Subcutaneous abdominal adipose tissue (tissue), 5 donors: Measurements from ENCODE around the gene NEU2.

Source experiments
- H3K27ac ChIP-seq: one replicate; pipeline ENCODE4 v1.7.0; 2013; ENCODE audit warnings: low read depth, mild to moderate bottlenecking, inconsistent platforms, low read length, moderate library complexity
- H3K27me3 ChIP-seq, 5 donors: one replicate each; pipeline ENCODE4 v1.7.0; 2013; ENCODE audit warnings: low read length in 5 of 5, inconsistent platforms in 1 of 5; ENCODE audit not compliant: control insufficient read depth in 5 of 5, insufficient read depth in 4 of 5
- H3K36me3 ChIP-seq, 5 donors: one replicate each; pipeline ENCODE4 v1.7.0; 2013; ENCODE audit warnings: low read length in 5 of 5; ENCODE audit not compliant: control insufficient read depth in 5 of 5, insufficient read depth in 5 of 5
- H3K4me1 ChIP-seq, 5 donors: one replicate each; pipeline ENCODE4 v1.7.0; 2013; ENCODE audit warnings: low read length in 5 of 5, mild to moderate bottlenecking in 3 of 5, moderate library complexity in 1 of 5; ENCODE audit not compliant: control insufficient read depth in 5 of 5, insufficient read depth in 5 of 5
- H3K4me3 ChIP-seq, 5 donors: one replicate each; pipeline ENCODE4 v1.7.0; 2013; ENCODE audit warnings: low read length in 5 of 5, low read depth in 1 of 5
- H3K9ac ChIP-seq, 5 donors: one replicate each; pipeline ENCODE4 v1.7.0; 2013; ENCODE audit warnings: low read length in 5 of 5, mild to moderate bottlenecking in 4 of 5, moderate library complexity in 3 of 5
- H3K9me3 ChIP-seq, 5 donors: one replicate each; pipeline ENCODE4 v1.7.0; 2013; ENCODE audit warnings: low read length in 5 of 5; ENCODE audit not compliant: control insufficient read depth in 5 of 5
- donor health status: healthy.
- donor health status: healthy.
- donor health status: healthy.
- donor health status: healthy.
- donor health status: healthy.

The NEU2 gene

GRCh38 chr2:232999354-232999753 lies 33.1 kb upstream of the NEU2 start:
- peaks cover 0 to 5% (median 3%) of the 10 kb centered on the region in 5 donors for H3K27me3 ChIP-seq
- no peak overlapping the region for H3K27ac ChIP-seq
- H3K4me1 ChIP-seq = no peaks in the 10 kb centered on the region
- H3K9ac ChIP-seq = no peak overlapping the region
- no peak overlapping the region for H3K4me3 ChIP-seq
- no peaks in the 10 kb centered on the region for H3K36me3 ChIP-seq
- no peaks in the 10 kb centered on the region for H3K9me3 ChIP-seq

DNA sequence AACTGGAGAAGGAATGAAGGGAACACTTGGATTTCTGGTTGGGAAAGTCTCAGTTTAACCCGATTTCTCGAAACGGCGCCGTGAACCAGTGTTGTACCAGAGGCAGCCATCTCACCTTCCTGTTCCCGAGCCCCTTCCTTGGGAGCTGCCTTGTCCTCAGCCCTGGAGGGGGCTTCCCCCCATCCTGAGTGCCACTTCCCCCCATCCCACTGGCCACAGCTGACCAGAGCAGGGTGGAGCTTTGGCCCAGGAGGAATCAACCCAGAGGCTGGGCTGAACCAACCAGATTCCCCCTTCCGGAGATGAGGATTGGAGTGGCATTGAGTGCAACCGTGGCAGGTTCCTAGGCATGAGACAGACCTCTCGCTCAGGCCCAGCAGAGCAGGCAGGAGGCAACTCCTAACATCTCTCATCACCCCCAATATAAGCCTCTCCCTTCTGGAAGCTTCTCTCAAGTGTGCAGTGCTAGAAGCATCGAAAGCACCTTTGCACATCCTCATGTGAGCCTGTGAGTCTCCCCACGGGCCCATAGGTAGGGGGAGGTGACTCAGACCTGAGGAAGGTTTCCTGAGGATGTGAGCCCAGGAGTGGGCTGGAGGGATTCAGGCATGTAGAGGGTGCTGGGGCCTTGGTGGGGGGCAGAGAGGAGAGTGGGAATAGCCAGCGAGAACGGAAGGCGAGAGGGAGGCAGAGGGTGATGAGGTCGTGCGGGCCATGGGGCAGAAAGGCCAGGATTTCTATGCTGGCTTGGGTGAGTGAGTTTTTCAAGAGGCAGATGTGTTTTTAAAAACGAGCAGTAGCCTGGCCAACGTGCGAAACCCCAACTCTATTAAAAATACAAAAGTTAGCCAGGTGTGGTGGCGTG lies 31.4 kb upstream of the NEU2 start:
- Histone ChIP-seq H3K4me1 (no peaks in the 10 kb centered on the region), H3K36me3 (no peaks in the 10 kb centered on the region), H3K27ac (no peak overlapping the region), H3K9me3 (no peaks in the 10 kb centered on the region), H3K27me3 (peaks cover 0 to 5% (median 4%) of the 10 kb centered on the region in 5 donors), H3K9ac (no peak overlapping the region), H3K4me3 (no peak overlapping the region)

GRCh38 chr2:233002829-233003657 lies 29.4 kb upstream of the NEU2 start:
- no peaks in the 10 kb centered on the region for H3K4me1 ChIP-seq
- H3K36me3 ChIP-seq = no peaks in the 10 kb centered on the region
- H3K27ac ChIP-seq = no peak overlapping the region
- H3K9me3 ChIP-seq = no peaks in the 10 kb centered on the region
- H3K27me3 ChIP-seq = peaks cover 0 to 5% (median 4%) of the 10 kb centered on the region in 5 donors
- H3K9ac ChIP-seq = no peak overlapping the region
- no peak overlapping the region for H3K4me3 ChIP-seq

- H3K4me3 ChIP-seq = no peak overlapping the region
- H3K27me3 ChIP-seq = peaks cover 0 to 5% (median 4%) of the 10 kb centered on the region in 5 donors
- H3K9ac ChIP-seq = no peak overlapping the region
- H3K27ac ChIP-seq = no peak overlapping the region
- H3K9me3 ChIP-seq = no peaks in the 10 kb centered on the region
- H3K4me1 ChIP-seq = no peaks in the 10 kb centered on the region
- H3K36me3 ChIP-seq = no peaks in the 10 kb centered on the region
Observed at GRCh38 chr2:233003658-233004555, 28.6 kb upstream of the NEU2 start.

DNA sequence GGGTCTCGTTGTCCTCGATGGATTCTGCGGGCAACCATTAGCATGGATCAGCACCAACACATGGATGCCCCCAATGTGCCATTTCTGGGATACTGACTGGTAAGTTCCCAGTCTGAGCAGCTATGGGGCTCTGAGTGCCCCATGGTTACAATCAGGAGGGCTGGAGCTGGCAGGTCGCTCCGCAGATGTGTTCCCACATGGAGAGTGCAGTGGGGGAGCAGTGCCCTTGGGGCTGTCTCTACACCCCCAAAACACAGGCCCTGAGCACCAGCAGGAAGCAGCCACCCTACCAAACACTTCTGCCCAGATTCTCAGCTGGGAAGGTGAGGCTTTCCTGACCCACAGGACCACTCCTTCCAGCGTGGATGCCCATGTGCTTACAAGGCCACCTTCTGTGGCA lies 27.4 kb upstream of the NEU2 start:
- Histone ChIP-seq H3K27me3 (peaks cover 0 to 5% (median 4%) of the 10 kb centered on the region in 5 donors), H3K9ac (no peak overlapping the region), H3K36me3 (no peaks in the 10 kb centered on the region), H3K4me3 (no peak overlapping the region), H3K9me3 (no peaks in the 10 kb centered on the region), H3K27ac (no peak overlapping the region), H3K4me1 (no peaks in the 10 kb centered on the region)

- Histone ChIP-seq H3K4me3 (no peak overlapping the region), H3K4me1 (peaks cover 0 to 2% (median 0%) of the 10 kb centered on the region in 5 donors), H3K36me3 (no peaks in the 10 kb centered on the region), H3K27ac (no peak overlapping the region), H3K9me3 (no peaks in the 10 kb centered on the region), H3K9ac (no peak overlapping the region), H3K27me3 (peaks cover 0 to 5% (median 0%) of the 10 kb centered on the region in 5 donors)
Observed at GRCh38 chr2:233006648-233007047, 25.8 kb upstream of the NEU2 start.

DNA sequence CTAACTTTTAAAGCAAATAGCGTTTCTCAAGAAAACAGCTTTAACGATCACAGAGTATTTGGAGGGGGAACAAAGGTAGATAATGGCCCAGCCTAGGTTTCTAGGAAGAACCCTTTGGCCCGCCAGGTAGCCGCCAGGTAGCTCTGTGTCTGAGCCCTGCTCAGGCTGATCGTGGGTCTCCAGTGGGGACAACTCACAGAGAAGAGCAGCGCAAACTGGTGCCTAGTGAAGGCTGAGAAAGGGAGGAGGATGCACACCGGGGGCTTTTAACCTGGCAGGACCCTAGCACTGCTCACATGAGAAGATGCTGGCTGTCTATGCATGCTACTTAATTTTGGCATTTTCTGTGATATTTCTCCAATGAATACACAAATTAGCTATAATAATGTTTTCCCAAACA lies 25.2 kb upstream of the NEU2 start:
- peaks cover 0 to 8% (median 0%) of the 10 kb centered on the region in 5 donors for H3K4me1 ChIP-seq
- H3K36me3 ChIP-seq = no peaks in the 10 kb centered on the region
- no peak overlapping the region for H3K4me3 ChIP-seq
- H3K27me3 ChIP-seq = peaks cover 0 to 5% (median 0%) of the 10 kb centered on the region in 5 donors
- H3K9ac ChIP-seq = no peak overlapping the region
- H3K9me3 ChIP-seq = no peaks in the 10 kb centered on the region
- H3K27ac ChIP-seq = no peak overlapping the region

GRCh38 chr2:233007739-233008138 lies 24.7 kb upstream of the NEU2 start:
- H3K4me1 ChIP-seq = peaks cover 0 to 13% (median 3%) of the 10 kb centered on the region in 5 donors
- no peak overlapping the region for H3K4me3 ChIP-seq
- H3K9ac ChIP-seq = no peak overlapping the region
- no peaks in the 10 kb centered on the region for H3K9me3 ChIP-seq
- H3K27me3 ChIP-seq = peaks cover 0 to 5% (median 0%) of the 10 kb centered on the region in 5 donors
- H3K36me3 ChIP-seq = no peaks in the 10 kb centered on the region
- H3K27ac ChIP-seq = no peak overlapping the region

GRCh38 chr2:233009661-233010060 lies 22.8 kb upstream of the NEU2 start:
- Histone ChIP-seq H3K4me1 (peaks cover 0 to 13% (median 3%) of the 10 kb centered on the region in 5 donors), H3K36me3 (no peaks in the 10 kb centered on the region), H3K9me3 (no peaks in the 10 kb centered on the region), H3K27ac (no peak overlapping the region), H3K9ac (no peak overlapping the region), H3K27me3 (peaks cover 0 to 2% (median 0%) of the 10 kb centered on the region in 5 donors), H3K4me3 (no peak overlapping the region)
